ENCODE data around the gene ALKBH7.

Gene ALKBH7

GRCh38 chr19:6402058-6402457, 29.5 kb downstream of the ALKBH7 start:
- DNase-seq: no peak

- peak; percentile 71 for DNase-seq
Measured at GRCh38 chr19:6402837-6403608, 30.4 kb downstream of the ALKBH7 start.

- no peak for DNase-seq
Measured at GRCh38 chr19:6406401-6406800, 33.8 kb downstream of the ALKBH7 start.

DNA sequence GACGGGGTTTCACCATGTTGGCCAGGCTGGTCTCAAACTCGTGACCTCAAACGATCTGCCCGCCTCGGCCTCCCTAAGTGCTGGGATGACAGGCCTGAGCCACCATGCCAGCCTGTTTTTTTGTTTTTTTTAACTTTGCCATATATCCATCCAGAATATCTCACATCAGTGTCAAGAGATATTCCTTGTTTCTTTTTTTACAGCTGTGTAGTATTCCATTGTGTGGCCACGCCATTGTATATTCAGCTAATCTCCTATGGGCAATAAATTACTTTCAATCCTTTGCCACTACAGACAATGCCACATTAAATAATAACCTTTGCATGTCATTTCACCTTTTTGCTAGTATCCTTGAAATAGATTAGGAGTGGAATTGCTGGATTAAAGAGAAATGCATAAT, 36.8 kb downstream of the ALKBH7 start:
- no peak for DNase-seq

DNA sequence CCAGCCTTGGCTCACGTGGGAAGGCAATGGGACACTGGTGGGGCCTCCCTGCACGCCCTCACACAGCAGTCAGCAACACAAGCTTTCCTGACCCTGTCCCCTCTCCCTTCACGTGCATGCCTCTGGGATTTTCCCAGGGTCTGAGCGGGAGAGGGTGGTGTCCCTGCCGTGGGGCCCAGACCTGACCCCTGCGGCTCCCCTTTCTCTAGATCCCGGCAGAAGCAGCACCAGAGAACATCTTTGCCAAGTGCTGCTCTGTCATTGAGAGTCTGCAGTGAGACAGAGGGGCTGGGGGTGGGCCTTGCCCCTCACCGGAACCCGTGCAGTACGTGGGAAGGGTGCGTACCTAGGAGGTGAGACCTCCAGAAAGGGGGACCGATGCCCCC, 39.5 kb downstream of the ALKBH7 start:
- no peak for DNase-seq

GRCh38 chr19:6412447-6413091, 40.0 kb downstream of the ALKBH7 start:
- no peak for DNase-seq

GRCh38 chr19:6413291-6413690, 40.7 kb downstream of the ALKBH7 start:
- DNase-seq: no peak

DNA sequence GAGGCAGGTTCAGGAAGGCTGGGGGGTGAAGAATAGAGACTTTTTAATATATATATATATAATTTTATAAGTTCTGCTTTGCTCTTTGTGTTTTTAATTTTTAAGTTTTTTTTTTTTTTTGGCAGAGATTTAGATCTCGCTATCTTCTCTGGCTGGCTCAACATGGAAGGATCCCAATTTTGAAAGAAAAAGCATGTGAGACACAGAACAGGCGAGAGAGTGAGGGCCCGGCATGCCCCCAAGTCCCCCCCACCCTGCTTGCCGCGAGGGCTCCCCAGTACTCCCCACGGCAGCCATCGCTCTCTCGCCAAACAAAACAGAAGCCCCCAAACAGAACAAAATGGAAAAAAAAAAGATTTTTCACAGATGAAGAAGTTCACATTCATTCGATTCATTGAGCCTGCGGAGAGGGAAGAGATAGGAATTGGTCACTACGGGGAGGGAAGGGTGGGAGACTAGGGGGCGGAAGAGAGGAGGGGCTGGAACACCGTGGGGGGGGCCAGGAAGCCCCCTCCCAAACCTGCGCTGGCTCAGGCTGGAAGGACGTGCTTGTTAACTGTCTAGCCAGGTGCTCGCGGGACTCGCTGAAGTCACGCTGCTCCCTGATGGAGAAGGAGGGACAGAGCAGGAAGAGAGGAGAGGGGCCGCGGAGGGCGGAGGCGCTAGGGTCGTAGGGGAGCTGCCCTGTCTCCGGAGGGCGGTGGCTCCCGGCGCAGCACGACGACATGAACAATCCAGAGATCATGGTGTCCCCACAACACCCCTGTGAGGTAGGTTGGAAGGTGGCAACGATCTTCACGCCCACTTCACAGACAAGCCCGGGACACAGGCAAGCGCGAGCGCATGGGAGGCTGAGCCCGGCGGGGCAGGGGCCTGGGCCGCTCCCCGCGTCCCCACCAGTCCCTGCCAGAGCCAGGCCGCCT, 41.4 kb downstream of the ALKBH7 start:
- DNase-seq: no peak

DNA sequence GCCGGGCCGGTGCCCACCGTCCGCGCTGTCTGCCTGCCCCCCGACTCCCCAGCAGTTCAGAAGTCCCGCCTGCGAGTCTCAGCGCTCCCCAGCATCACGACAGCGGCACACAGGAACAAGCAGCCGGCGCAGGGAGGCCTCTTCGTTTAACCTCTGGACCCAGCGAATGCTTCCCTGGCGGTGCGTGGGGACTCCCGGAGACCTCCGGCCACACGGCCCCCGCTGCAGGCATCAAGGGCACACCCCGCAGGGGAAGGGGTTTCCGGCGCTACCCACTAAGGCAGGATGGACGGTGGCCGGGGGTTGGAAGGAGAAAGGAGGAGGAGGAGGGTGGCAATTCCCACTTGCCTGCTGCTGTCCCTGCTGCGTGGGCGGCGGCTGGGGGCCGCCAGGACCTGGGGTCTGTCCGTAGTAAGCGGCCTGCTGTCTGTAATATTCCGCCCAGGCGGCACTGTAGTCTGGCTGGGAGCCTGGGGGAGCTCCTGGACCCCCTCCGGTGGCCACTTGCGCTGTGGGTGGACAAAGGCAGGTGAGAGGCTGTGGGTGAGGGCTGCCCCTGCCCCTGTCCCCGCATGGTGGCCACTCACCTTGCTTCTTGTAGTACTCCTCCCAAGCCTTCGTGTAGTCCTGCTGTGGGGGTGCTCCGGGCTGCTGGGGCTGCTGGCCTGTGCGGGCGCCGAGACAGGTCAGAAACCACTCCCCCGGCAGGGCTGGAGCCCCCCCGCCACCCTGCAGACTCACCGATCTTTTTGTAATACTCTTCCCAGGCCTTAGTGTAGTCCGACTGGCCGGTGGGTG, 42.4 kb downstream of the ALKBH7 start:
- DNase-seq: no peak

- DNase-seq: no peak
Measured at GRCh38 chr19:6415591-6416190, 43.1 kb downstream of the ALKBH7 start.

- DNase-seq: no peak
Measured at GRCh38 chr19:6416658-6417405, 44.2 kb downstream of the ALKBH7 start.

DNA sequence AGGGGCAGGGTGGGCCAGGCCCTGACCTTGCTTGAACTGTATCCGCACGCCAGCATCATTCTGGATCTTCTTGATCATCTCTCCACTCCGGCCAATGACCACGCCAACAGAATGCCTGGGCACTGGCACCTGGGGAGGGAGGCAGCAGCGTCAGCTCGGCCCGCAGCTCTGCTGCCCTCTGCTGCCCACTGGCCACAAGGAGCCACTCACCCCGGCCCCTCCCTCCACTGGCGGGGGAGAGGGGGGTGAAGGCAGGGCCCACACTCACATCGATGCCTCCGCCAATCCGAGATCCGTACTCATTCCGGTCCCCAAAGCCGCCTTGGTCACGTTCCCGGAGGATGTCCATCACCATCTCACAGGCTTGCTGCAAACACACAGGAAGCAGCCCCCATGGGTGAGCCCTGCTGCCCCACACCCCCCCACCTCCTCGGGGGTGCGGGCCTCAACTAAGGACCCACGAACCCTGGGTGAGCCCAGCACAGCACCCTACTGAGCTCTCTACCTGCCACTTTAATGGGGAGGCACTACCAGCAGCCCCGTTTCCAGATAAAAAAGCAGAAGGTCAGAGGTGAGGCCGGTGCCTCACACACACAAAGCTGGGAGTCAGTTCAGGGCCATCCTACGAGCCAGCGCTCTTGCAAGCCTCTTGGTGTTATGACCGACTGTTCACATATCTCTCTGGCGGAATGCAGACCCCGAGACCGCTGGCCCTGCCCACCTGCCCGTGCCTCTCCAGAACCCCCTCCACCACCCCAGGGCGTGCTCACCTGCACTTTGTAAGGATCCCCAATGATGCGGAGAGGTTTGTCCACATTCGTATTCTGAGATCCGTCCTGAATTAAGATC, 45.3 kb downstream of the ALKBH7 start:
- DNase-seq: no peak

DNA sequence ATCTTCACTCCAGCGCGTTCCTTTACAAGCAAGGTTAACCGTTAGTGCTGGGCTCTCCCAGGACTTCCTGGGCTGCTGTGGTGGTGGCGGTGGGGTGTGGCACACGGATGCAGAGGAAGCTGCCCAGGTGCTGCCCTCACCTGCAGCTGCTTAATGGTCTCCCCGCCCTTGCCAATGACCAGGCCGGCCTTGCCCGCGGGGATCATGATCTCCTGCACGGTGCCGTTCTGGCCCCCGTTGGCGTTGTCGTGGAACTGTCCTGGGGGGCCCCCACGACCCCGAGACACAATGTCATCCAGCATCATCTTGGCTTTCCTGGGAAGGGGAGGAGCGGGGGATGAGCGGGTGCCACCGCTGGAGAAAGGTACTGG, 46.0 kb downstream of the ALKBH7 start:
- no peak for DNase-seq

GRCh38 chr19:6421075-6422014, 48.8 kb downstream of the ALKBH7 start:
- DNase-seq: no peak

DNA sequence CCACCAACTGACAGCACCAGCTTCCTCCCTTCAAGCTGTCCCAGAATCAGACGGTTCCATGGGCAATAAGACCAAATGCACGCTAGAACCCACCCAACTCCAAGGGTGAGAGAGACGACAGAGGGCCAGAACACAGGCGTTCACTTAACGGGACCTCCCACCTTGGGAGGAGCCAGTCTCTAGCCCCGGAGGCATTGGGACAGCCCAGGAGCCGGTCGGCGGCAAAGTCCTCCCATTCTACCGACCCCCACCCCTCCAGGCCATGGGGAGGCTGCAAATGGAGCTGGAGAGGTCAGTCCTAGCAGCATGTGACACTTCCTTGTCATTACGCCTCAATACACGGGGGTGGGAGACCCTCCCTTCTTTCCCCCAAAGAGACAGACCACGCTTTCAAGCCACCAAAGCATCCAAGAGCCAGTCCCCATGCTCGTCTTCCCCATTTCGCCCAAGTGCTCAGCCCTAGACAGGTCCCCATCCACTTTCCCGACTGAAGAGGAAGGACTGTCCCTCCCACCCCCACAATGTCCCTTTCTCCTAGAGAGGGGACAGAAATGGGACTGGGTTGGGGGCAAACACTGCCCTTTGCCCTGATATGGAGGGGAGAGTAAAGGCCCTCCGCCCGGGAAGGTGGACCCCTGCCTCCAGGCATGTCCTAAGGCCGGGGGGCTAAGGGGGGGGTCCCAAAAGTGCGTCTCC, 51.1 kb downstream of the ALKBH7 start:
- DNase-seq: peak; percentile 29

DNA sequence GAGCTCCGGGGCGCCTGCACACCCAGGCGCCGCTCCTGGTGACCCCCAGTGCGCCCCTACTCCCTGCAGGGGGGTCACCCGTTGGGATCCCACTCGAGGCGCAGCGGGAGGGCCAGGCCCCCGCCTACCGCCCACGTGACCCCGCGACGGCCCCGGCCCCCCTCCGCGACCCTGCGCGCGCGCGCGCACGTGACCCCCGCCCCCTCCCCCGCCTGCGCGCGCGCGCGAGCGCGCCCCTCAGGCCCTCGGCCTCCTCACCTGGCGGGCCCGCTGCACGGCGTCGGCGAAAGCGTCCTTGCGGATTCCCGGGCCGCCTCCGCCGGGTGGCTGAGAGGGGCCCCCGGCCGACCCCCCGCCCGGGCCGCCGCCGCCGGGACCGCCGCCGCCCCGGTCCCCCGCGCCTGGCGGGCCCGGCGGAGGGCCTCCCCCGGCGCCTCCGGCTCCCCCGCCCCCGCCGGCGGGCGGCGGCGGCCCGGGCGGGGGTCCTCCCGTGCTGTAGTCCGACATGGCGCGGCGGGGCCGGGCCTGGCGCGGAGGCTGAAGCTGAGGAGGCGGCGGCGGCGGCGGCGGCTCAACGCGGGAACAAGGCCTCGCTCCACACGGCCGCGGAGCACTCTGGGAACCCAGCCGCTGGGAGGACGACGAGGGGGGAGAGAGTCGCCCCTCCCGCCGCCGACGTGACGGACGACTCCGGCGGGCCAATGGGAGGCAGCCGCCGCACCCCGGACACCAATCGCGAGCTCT, 51.8 kb downstream of the ALKBH7 start, which contains the start of gene KHSRP:
Gene KHSRP, minus strand, starts transcription at position 617 of the 744 bp plus-strand sequence. Its CDS starts 110 bp downstream, at position 507.
- DNase-seq: no peak

All from fibroblast of skin of right quadriceps (primary cell).